Fibroblast of lung (primary cell): ENCODE measurements around the gene RBM33.

ENCODE experiments used
- EZH2 ChIP-seq: IDR thresholded peaks from 2 replicates; pipeline ENCODE4 v1.5.1; 2012; ENCODE audit warnings: low read length, control low read depth, mild to moderate bottlenecking; ENCODE audit errors: missing control alignments
- TF ChIP-seq, protein P1 (sequence below), 2 donors: IDR thresholded peaks in 1 of 2; conservative IDR thresholded peaks in 1 of 2; 1 replicate in 1 of 2; 2 replicates in 1 of 2; pipeline ENCODE4 v1.5.1; 2011 to 2012; ENCODE audit warnings: low read length in 2 of 2, control low read depth in 1 of 2, inconsistent platforms in 1 of 2, low read depth in 1 of 2, mild to moderate bottlenecking in 1 of 2

DNA sequence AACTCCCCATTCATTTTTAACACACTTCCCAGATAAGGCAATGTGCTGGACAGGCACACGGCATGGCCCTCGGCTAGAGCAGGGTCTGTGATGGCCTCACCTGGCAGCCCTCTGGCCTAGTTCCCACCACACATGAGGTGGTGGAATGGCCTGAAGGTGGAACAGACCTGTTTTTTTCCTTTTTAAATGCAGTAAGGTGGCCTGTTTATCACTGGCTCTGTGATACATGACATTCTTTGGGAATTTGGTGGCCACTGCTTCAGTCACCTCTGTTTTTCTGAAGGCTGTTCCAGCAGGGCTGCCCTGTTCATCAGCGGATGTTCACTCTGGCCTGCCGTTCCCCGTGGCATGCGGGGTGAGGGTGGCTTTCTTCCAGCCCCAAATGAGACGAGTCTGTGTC is 131.2 kb downstream of the RBM33 start:
- TF ChIP-seq, protein P1, sequence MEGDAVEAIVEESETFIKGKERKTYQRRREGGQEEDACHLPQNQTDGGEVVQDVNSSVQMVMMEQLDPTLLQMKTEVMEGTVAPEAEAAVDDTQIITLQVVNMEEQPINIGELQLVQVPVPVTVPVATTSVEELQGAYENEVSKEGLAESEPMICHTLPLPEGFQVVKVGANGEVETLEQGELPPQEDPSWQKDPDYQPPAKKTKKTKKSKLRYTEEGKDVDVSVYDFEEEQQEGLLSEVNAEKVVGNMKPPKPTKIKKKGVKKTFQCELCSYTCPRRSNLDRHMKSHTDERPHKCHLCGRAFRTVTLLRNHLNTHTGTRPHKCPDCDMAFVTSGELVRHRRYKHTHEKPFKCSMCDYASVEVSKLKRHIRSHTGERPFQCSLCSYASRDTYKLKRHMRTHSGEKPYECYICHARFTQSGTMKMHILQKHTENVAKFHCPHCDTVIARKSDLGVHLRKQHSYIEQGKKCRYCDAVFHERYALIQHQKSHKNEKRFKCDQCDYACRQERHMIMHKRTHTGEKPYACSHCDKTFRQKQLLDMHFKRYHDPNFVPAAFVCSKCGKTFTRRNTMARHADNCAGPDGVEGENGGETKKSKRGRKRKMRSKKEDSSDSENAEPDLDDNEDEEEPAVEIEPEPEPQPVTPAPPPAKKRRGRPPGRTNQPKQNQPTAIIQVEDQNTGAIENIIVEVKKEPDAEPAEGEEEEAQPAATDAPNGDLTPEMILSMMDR (conservative IDR thresholded peaks at IDR 0.05 in 1 of 2, IDR thresholded peaks at IDR 0.05 in 1 of 2; ENCODE audit: low read depth in 1 of 2, low read length in 2 of 2), result no peak
- no peak for TF ChIP-seq EZH2
